Measurements from ENCODE around the gene JAM3.
"Not testable (repeated sequence)": the region's sequence is repeated elsewhere in the genome, so short reads cannot be mapped to it uniquely, and the experiment has no call there.

The JAM3 gene

GRCh38 chr11:134181707-134182106 is 112.8 kb downstream of the JAM3 start:
- DNase-seq (ENCODE audit: low read depth in 3 of 3): no peak

DNA sequence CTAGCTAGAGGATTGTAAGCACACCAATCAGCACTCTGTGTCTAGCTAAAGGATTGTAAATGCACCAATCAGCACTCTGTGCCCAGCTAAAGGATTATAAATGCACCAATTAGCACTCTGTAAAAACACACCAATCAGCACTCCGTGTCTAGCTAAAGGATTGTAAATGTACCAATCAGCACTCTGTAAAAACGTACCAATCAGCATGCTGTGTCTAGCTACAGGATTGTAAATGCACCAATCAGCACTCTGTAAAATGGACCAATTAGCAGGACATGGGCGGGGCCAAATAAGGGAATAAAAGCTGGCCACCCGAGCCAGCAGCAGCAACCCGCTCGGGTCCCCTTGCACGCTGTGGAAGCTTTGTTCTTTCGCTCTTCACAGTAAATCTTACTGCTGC is 119.2 kb downstream of the JAM3 start:
- not testable (repeated sequence) for DNase-seq (ENCODE audit: low read depth in 3 of 3)

- no peak for DNase-seq (ENCODE audit: low read depth in 3 of 3)
Measured at GRCh38 chr11:134196756-134197155, 127.9 kb downstream of the JAM3 start.

GRCh38 chr11:134199531-134199930 is 130.7 kb downstream of the JAM3 start:
- DNase-seq (ENCODE audit: low read depth in 3 of 3): no peak

GRCh38 chr11:134200688-134201087 is 131.8 kb downstream of the JAM3 start:
- no peak for DNase-seq (ENCODE audit: low read depth in 3 of 3)
